Karpas-422 (cell line): ENCODE data around the gene CCDC14. TPM values are rescaled to one million over a fixed set of nuclear protein-coding genes. Genes with fewer than 3 reads are reported as not detected.

Experiments
- DNase-seq: peaks from one replicate; pipeline ENCODE4 v3.0.0-alpha.2; 2015
- H2AFZ ChIP-seq: fragments of 200-600 bp; sonication (generic); 2 replicates; pipeline ENCODE4 v1.6.1; 2014; ENCODE audit warnings: antibody characterized with exemption, low read length, mixed read lengths
- H3K27ac ChIP-seq: fragments of 200-600 bp; sonication (generic); 2 replicates; pipeline ENCODE4 v1.5.1; 2014; ENCODE audit warnings: mild to moderate bottlenecking, low read length, moderate library complexity
- H3K27me3 ChIP-seq: fragments of 200-600 bp; sonication (generic); 2 replicates; pipeline ENCODE4 v1.6.1; 2014; ENCODE audit warnings: low read length, mixed read lengths
- H3K36me3 ChIP-seq: fragments of 200-600 bp; sonication (generic); 2 replicates; pipeline ENCODE4 v1.6.1; 2014; ENCODE audit warnings: low read length, mixed read lengths; ENCODE audit not compliant: insufficient read depth
- H3K4me1 ChIP-seq: fragments of 200-600 bp; sonication (generic); 2 replicates; pipeline ENCODE4 v1.6.1; 2014; ENCODE audit warnings: mild to moderate bottlenecking, low read length, mixed read lengths
- H3K4me2 ChIP-seq: fragments of 200-600 bp; sonication (generic); 2 replicates; pipeline ENCODE4 v1.6.1; 2014; ENCODE audit warnings: low read length, low read depth, mild to moderate bottlenecking; ENCODE audit not compliant: poor library complexity, severe bottlenecking
- H3K4me3 ChIP-seq: fragments of 200-600 bp; sonication (generic); 2 replicates; pipeline ENCODE4 v1.5.1; 2014; ENCODE audit warnings: mild to moderate bottlenecking, antibody characterized with exemption, low read length, mixed read lengths
- H3K79me2 ChIP-seq: fragments of 200-600 bp; sonication (generic); 2 replicates; pipeline ENCODE4 v1.6.1; 2014; ENCODE audit warnings: mild to moderate bottlenecking, low read length, mixed read lengths
- H3K9ac ChIP-seq: fragments of 200-600 bp; sonication (generic); 2 replicates; pipeline ENCODE4 v1.6.0; 2014; ENCODE audit warnings: low read length
- H3K9me2 ChIP-seq: fragments of 200-600 bp; sonication (generic), shearing (Covaris generic); replicated peaks from 2 replicates; pipeline ENCODE4 v1.6.0; 2014; ENCODE audit warnings: mild to moderate bottlenecking, low read length, moderate library complexity; ENCODE audit not compliant: insufficient read depth
- H3K9me3 ChIP-seq: fragments of 300-700, 200-600 bp; sonication (generic); 2 replicates; pipeline ENCODE4 v1.6.1; 2014; ENCODE audit warnings: low read length, mixed read lengths
- H4K20me1 ChIP-seq: fragments of 200-600 bp; sonication (generic); 2 replicates; pipeline ENCODE4 v1.6.1; 2014; ENCODE audit warnings: mild to moderate bottlenecking, antibody characterized with exemption, low read length, low read depth; ENCODE audit not compliant: insufficient read depth
- total RNA-seq: library from RNA; depleted of rRNA; stranded (reverse); fragments of >200 nt; shearing (Covaris generic); gene quantifications from 2 replicates; pipeline ENCODE4 v1.2.3, GENCODE V29; 2014; ENCODE audit warnings: low replicate concordance

CCDC14 gene
- total RNA-seq, 1 experiment from 2014 or later: 134 TPM

GRCh38 chr3:123935830-123936229 lies 25.2 kb downstream of the CCDC14 start:
- no peak overlapping the region for H3K9ac ChIP-seq
- H3K79me2 ChIP-seq: no peaks in the 10 kb centered on the region
- H3K36me3 ChIP-seq: peaks cover 24% of the 10 kb centered on the region

GRCh38 chr3:123934250-123934649 lies 26.8 kb downstream of the CCDC14 start:
- Histone ChIP-seq H3K4me1 (peaks cover 7% of the 10 kb centered on the region), H3K79me2 (no peaks in the 10 kb centered on the region), H3K9me2 (no peaks in the 10 kb centered on the region), H2AFZ (no peak overlapping the region), H3K4me2 (no peak overlapping the region), H4K20me1 (no peaks in the 10 kb centered on the region), H3K27ac (no peak overlapping the region), H3K27me3 (no peaks in the 10 kb centered on the region), H3K4me3 (no peak overlapping the region), H3K9me3 (no peaks in the 10 kb centered on the region), H3K9ac (no peak overlapping the region), H3K36me3 (peaks cover 30% of the 10 kb centered on the region)
- no peak for DNase-seq

More at GRCh38 chr3:123935830-123936229, 25.2 kb downstream of the CCDC14 start:
- H4K20me1 ChIP-seq: no peaks in the 10 kb centered on the region
- no peak overlapping the region for H3K4me3 ChIP-seq
- no peak overlapping the region for H3K4me2 ChIP-seq
- no peaks in the 10 kb centered on the region for H3K9me2 ChIP-seq
- DNase-seq: no peak
- peaks cover 7% of the 10 kb centered on the region for H3K4me1 ChIP-seq
- H2AFZ ChIP-seq: no peak overlapping the region
- H3K27me3 ChIP-seq: no peaks in the 10 kb centered on the region
- no peaks in the 10 kb centered on the region for H3K9me3 ChIP-seq
- H3K27ac ChIP-seq: no peak overlapping the region

GRCh38 chr3:123930445-123930844 lies 30.6 kb downstream of the CCDC14 start:
- H2AFZ ChIP-seq: no peak overlapping the region
- no peak for DNase-seq
- no peak overlapping the region for H3K4me3 ChIP-seq
- H3K9ac ChIP-seq: no peak overlapping the region
- H3K36me3 ChIP-seq: peaks cover 42% of the 10 kb centered on the region
- H3K27ac ChIP-seq: no peak overlapping the region
- H3K9me2 ChIP-seq: no peaks in the 10 kb centered on the region
- H3K79me2 ChIP-seq: no peaks in the 10 kb centered on the region
- no peak overlapping the region for H3K4me2 ChIP-seq
- H4K20me1 ChIP-seq: no peaks in the 10 kb centered on the region
- H3K9me3 ChIP-seq: no peaks in the 10 kb centered on the region
- H3K27me3 ChIP-seq: no peaks in the 10 kb centered on the region
- no peaks in the 10 kb centered on the region for H3K4me1 ChIP-seq

DNA sequence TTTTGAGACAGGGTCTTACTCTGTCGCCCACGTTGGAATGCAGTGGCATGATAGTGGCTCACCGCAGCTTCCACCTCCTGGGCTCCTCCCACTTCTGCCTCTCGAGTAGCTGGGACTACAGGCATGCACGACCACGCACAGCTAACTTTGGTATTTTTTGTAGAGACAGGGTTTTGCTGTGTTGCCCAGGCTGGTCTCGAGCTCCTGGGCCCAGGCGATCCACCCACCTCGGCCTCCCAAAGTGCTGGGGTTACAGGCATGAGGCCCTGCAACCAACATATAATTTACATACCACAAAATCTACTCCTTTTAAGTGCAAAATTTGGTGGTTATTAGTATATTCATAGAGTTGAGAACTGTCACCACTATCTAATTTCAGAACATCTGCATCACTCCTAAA lies 31.7 kb downstream of the CCDC14 start:
- H3K4me1 ChIP-seq: no peaks in the 10 kb centered on the region
- peaks cover 51% of the 10 kb centered on the region for H3K36me3 ChIP-seq
- H3K4me2 ChIP-seq: no peak overlapping the region
- peaks cover 1% of the 10 kb centered on the region; the same call in 1 of the 2 replicates for H3K9me3 ChIP-seq
- H3K9me2 ChIP-seq: no peaks in the 10 kb centered on the region
- DNase-seq: no peak
- H2AFZ ChIP-seq: no peak overlapping the region
- H3K79me2 ChIP-seq: no peaks in the 10 kb centered on the region
- H3K9ac ChIP-seq: no peak overlapping the region
- H3K27ac ChIP-seq: no peak overlapping the region
- no peaks in the 10 kb centered on the region for H3K27me3 ChIP-seq
- H4K20me1 ChIP-seq: no peaks in the 10 kb centered on the region
- H3K4me3 ChIP-seq: no peak overlapping the region

DNA sequence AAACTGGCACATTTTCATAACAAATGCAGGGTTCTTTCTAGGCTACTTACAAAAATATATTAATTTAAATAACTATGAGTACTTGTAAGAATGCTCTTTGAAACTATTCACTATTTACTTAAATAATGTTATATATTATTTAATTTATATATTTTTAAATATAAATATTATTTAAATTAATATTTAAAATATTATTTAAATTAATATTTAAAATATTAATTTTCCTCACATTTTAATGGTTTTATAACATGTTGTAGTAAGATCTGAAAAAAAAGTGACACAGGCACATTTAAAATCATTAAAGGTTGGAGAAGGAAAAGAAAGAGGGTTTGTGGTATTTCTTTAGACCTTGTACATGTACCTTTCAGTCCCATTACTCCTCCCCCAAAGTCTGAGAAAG lies 34.6 kb downstream of the CCDC14 start:
- DNase-seq: no peak
- Histone ChIP-seq H3K4me1 (no peaks in the 10 kb centered on the region), H3K79me2 (no peaks in the 10 kb centered on the region), H3K9ac (no peak overlapping the region), H3K27ac (no peak overlapping the region), H3K4me2 (no peak overlapping the region), H3K9me2 (no peaks in the 10 kb centered on the region), H2AFZ (no peak overlapping the region), H3K27me3 (no peaks in the 10 kb centered on the region), H4K20me1 (no peaks in the 10 kb centered on the region), H3K4me3 (no peak overlapping the region), H3K9me3 (peaks cover 15% of the 10 kb centered on the region; the same call in 1 of the 2 replicates), H3K36me3 (peaks cover 65% of the 10 kb centered on the region)

GRCh38 chr3:123920868-123921267 lies 40.2 kb downstream of the CCDC14 start:
- H2AFZ ChIP-seq: no peak overlapping the region
- no peak overlapping the region for H3K9ac ChIP-seq
- H3K4me2 ChIP-seq: no peak overlapping the region
- H4K20me1 ChIP-seq: no peaks in the 10 kb centered on the region
- peaks cover 62% of the 10 kb centered on the region for H3K36me3 ChIP-seq
- H3K9me3 ChIP-seq: peaks cover 24% of the 10 kb centered on the region
- H3K79me2 ChIP-seq: peaks cover 7% of the 10 kb centered on the region
- H3K9me2 ChIP-seq: no peaks in the 10 kb centered on the region
- no peak overlapping the region for H3K4me3 ChIP-seq
- H3K4me1 ChIP-seq: no peaks in the 10 kb centered on the region
- no peaks in the 10 kb centered on the region for H3K27me3 ChIP-seq
- no peak overlapping the region for H3K27ac ChIP-seq
- DNase-seq: no peak

DNA sequence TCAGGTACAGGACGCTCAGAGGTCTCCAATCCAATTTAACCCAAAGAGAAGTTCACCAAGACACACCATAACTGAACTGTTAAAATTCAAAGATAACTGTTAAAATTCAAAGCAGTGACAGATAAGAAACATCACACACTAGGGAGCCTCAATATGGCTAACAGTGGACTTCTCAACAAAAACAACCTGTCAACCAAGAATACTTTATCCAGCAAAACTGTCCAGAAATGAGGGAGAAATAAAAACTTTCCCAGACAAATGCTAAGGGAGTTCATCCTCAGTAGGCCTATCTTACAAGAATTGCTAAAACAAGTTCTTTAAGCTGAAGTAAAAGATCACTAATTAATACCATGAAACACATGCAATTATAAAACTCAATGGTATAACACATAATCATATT lies 40.6 kb downstream of the CCDC14 start:
- no peak overlapping the region for H2AFZ ChIP-seq
- no peak for DNase-seq
- no peak overlapping the region for H3K27ac ChIP-seq
- H3K9me3 ChIP-seq: peaks cover 24% of the 10 kb centered on the region
- no peak overlapping the region for H3K4me2 ChIP-seq
- H3K9ac ChIP-seq: no peak overlapping the region
- peaks cover 4% of the 10 kb centered on the region; the same call in 1 of the 2 replicates for H3K4me1 ChIP-seq
- peaks cover 7% of the 10 kb centered on the region for H3K79me2 ChIP-seq
- H4K20me1 ChIP-seq: no peaks in the 10 kb centered on the region
- H3K36me3 ChIP-seq: peaks cover 57% of the 10 kb centered on the region
- H3K4me3 ChIP-seq: no peak overlapping the region
- H3K27me3 ChIP-seq: no peaks in the 10 kb centered on the region
- no peaks in the 10 kb centered on the region for H3K9me2 ChIP-seq

GRCh38 chr3:123919353-123919752 lies 41.7 kb downstream of the CCDC14 start:
- Histone ChIP-seq H3K4me3 (no peak overlapping the region), H3K27me3 (no peaks in the 10 kb centered on the region), H4K20me1 (no peaks in the 10 kb centered on the region), H3K79me2 (peaks cover 7% of the 10 kb centered on the region), H3K4me1 (peaks cover 5% of the 10 kb centered on the region; the same call in 1 of the 2 replicates), H3K4me2 (no peak overlapping the region), H2AFZ (no peak overlapping the region), H3K9me2 (no peaks in the 10 kb centered on the region), H3K27ac (no peak overlapping the region), H3K9me3 (peaks cover 23% of the 10 kb centered on the region), H3K36me3 (peaks cover 58% of the 10 kb centered on the region), H3K9ac (no peak overlapping the region)
- no peak for DNase-seq

DNA sequence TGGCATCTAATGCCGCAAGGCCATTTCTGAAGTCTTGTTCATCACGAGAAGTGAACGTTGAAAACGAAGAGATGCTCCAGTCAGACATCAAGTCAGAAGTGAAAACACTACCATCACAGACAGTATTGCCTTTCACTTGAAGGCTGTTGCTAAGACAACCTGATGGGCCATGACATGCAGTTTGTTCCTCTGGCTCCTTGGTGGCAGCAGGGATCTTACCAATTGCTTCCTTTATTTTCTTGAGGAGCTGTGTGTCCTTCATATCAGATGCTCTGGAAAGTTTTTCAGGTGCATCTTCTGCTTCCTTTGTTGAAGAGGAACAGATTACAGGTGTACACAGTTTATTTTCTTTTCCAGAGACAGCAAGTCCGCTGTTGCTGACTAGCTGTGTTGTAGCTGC lies 46.2 kb downstream of the CCDC14 start:
- Histone ChIP-seq H3K9me3 (no peaks in the 10 kb centered on the region), H3K9ac (no peak overlapping the region), H4K20me1 (no peaks in the 10 kb centered on the region), H3K4me1 (peaks cover 5% of the 10 kb centered on the region; the same call in 1 of the 2 replicates), H2AFZ (no peak overlapping the region), H3K79me2 (no peaks in the 10 kb centered on the region), H3K4me2 (no peak overlapping the region), H3K9me2 (no peaks in the 10 kb centered on the region), H3K36me3 (peaks cover 20% of the 10 kb centered on the region), H3K4me3 (no peak overlapping the region), H3K27me3 (no peaks in the 10 kb centered on the region), H3K27ac (no peak overlapping the region)
- DNase-seq: no peak
